ENCODE results near the gene ITGAD. TPM values are rescaled to one million over a fixed set of nuclear protein-coding genes. Genes with fewer than 3 reads are reported as not detected.

The ITGAD gene
- total and polyA plus RNA-seq, 2 of the 13 experiments (the other 11 are each of a cell fraction or from before 2014, with no cell fraction given): not detected

- peak; percentile 69; the same call in 1 of the 2 replicates for TF ChIP-seq KAT7 (CRISPR knock-in tag; IDR thresholded peaks at IDR 0.05; ENCODE audit: borderline replicate concordance)
- TF ChIP-seq ZNF737 (CRISPR knock-in tag; IDR thresholded peaks at IDR 0.05; ENCODE audit: borderline replicate concordance): 0 out of 2 replicates have a peak, but pooled peaks have one; percentile 15
- peak; percentile 75; the same call in 1 of the 2 replicates for TF ChIP-seq ZNF230 (CRISPR knock-in tag; IDR thresholded peaks at IDR 0.05)
- TF ChIP-seq CENPX (CRISPR knock-in tag; IDR thresholded peaks at IDR 0.05): no peak
- TF ChIP-seq GRHL1 (CRISPR knock-in tag; conservative IDR thresholded peaks at IDR 0.05): no peak
- TF ChIP-seq ZBTB2 (CRISPR knock-in tag; IDR thresholded peaks at IDR 0.05; ENCODE audit: low read depth): peak; percentile 64
- no peak for TF ChIP-seq ZNF138 (CRISPR knock-in tag; IDR thresholded peaks at IDR 0.05; ENCODE audit: low read depth)
- no peak for TF ChIP-seq SMARCC2 (IDR thresholded peaks at IDR 0.05)
- TF ChIP-seq SYNCRIP (IDR thresholded peaks at IDR 0.05; ENCODE audit: insufficient read depth, low read depth, low read length): no peak
- TF ChIP-seq ZNF512B (CRISPR knock-in tag; IDR thresholded peaks at IDR 0.05; ENCODE audit: borderline replicate concordance): no peak
- TF ChIP-seq ZNF251 (CRISPR knock-in tag; IDR thresholded peaks at IDR 0.05): peak; percentile 80; the same call in 1 of the 2 replicates
- TF ChIP-seq AKAP8 (CRISPR knock-in tag; IDR thresholded peaks at IDR 0.05): peak; percentile 87
- TF ChIP-seq ZBTB38 (CRISPR knock-in tag; IDR thresholded peaks at IDR 0.05): peak; percentile 81
- peak; percentile 74 for TF ChIP-seq ZBTB4 (CRISPR knock-in tag; IDR thresholded peaks at IDR 0.05; ENCODE audit: borderline replicate concordance)
- TF ChIP-seq SP140L (CRISPR knock-in tag; IDR thresholded peaks at IDR 0.05; ENCODE audit: borderline replicate concordance): no peak; the same call in 1 of the 2 replicates
- no peak for TF ChIP-seq ZMAT5 (CRISPR knock-in tag; IDR thresholded peaks at IDR 0.05; ENCODE audit: borderline replicate concordance, low read depth)
- peak; percentile 77 for TF ChIP-seq MXD3 (CRISPR knock-in tag; IDR thresholded peaks at IDR 0.05)
These were observed 65.9 kb downstream of the ITGAD start, which contains the start of gene ARMC5 (continued) for GRCh38 chr16:31458844-31459686.

Data from HepG2 (cell line).